GM21619 (cell line): ENCODE results near the gene SNRPA1.

ENCODE experiments used
- ATAC-seq: cut with Tn5 transposase; IDR thresholded peaks from one replicate; pipeline ENCODE4 v1.9.1; 2021; ENCODE audit not compliant: unreplicated experiment

SNRPA1 gene

GRCh38 chr15:101320501-101321052 lies 25.5 kb upstream of the SNRPA1 start:
- ATAC-seq: peak; percentile 86

GRCh38 chr15:101318839-101319238 lies 23.8 kb upstream of the SNRPA1 start:
- no peak for ATAC-seq

DNA sequence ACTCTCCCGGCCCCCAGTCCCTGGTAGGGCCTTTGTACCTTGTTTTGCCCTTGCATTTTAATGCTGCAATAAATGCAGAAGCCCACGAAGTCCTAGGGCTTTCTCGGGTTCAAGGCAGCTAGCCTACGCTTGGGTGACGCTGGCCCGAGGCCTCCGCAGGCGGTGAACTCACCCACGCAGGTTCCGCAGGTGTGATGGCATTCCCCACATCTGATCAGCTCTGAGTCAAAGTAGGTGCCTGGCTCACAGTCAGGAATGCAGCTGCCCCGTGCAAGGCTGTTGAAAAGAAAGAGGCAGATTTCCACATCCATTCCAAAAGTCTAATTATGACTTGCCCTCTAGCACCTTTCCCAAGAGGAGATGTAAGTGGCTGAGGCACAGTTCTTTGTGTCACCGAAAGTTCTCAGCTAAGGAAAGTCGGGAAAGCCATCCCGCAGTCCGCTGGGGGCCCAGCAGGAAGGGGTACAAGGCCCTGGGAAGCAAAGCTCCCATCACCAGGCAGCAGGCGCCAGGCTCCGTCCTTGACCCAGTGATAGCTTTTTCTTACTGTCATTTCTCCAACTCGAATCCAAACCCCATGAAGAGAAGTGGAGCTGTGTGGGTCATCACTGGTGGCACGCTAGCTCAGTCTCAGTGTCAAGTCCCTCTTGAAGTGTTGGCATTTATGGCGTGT lies 23.2 kb upstream of the SNRPA1 start:
- ATAC-seq: no peak

DNA sequence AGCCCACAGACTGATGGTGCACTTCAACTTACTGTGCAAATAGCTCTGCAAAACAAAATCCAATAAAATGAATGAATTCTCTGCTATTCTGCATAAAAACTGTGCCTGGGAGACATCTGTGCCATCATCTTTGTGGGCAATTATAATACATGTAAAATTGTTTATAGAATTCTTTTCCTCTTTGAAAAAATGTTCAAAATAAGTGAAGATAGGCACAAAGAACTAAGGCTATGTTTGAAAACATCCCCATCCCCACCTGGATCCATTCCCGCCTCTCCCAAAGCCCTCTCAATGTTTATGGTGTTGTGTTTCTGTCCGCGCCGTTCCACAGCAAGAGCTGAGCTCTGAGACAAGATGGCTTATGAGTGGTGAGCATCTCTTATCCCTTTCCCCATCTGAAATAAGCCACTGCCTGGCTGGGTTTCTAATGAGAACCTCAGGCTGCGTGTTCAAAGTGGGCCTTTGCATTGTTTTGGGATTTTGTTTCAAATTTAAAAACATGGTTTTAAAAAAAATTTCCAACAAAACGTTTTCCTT lies 22.4 kb upstream of the SNRPA1 start:
- no peak for ATAC-seq

- no peak for ATAC-seq
Measured at GRCh38 chr15:101316529-101316928, 21.5 kb upstream of the SNRPA1 start.

GRCh38 chr15:101315736-101316135 lies 20.7 kb upstream of the SNRPA1 start:
- no peak for ATAC-seq

DNA sequence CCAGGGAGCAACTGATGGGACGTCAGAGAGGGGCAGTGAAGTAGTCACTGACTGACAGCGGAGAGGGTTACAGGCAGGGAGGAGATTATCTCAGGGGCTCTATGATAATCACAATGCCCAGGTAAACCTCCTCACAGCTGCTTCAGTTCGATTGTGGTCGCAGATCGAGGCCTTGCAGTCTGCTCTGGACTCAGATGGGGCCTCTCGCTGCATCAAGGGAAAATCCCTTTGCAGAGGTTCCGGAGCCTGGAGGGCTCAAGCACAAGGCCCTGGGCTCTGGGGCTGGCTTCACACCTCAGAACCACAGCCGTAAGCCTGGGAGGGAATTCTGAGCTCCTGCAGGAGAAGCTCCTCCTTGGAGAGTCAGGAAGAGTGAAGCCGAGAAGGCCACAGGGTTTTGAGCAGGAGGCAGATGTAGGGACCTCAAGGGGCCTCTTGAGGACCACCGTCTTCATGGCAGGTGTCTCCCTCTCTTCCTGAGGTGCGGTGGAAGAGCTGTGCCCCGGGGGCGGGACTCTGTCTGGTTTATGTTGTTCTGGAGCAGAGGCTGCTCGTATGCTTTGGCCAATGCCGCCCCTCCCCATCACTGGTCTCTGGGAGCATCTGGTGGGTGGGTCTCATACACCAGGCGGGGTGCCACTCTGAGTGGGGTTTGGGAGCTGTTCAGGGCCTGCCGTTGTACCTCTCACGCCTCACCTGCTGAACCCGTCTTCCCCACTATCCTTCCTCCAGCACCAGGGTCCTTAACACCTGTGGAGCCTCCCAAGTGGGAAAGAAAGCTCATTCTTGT lies 19.5 kb upstream of the SNRPA1 start:
- no peak for ATAC-seq

DNA sequence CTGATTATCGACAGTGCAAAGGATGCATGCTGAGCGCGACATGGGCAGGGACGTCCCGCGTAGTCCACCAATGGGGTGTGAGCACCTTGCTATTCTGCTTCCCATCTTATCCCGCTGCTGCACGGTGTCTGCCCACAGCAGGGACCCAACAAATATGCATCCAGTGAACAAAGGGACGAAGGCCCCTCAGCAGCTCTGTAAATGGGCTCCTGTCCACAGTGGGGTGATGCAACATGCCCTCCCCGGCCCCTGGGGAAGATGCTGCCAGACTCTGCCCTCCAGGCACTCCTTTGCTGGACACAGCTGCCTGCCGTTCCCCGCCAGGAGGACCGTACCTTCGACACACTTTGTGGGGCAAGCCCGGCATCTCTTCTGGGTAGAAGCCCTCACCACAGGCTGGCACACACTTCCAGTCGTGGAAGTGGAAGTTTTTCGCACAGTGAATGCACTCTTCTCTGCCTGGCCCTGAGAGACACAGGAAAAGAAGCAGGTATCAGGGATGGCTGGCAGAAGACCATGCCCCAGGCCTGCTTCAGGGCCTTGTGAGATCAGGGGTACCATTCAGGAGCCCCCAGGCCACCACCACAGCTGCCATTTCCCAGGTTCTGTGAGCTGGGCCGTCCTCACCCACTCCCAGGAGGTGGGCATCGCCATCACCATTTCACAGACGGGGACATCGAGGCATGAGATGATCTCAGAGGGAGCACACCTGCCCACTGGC lies 18.2 kb upstream of the SNRPA1 start:
- ATAC-seq: no peak

GRCh38 chr15:101310508-101310907 lies 15.5 kb upstream of the SNRPA1 start:
- ATAC-seq: no peak

- ATAC-seq: no peak
Measured at GRCh38 chr15:101310161-101310480, 15.1 kb upstream of the SNRPA1 start.

GRCh38 chr15:101309436-101310160 lies 14.6 kb upstream of the SNRPA1 start:
- no peak for ATAC-seq

- no peak for ATAC-seq
Measured at GRCh38 chr15:101308604-101309435, 13.8 kb upstream of the SNRPA1 start.

DNA sequence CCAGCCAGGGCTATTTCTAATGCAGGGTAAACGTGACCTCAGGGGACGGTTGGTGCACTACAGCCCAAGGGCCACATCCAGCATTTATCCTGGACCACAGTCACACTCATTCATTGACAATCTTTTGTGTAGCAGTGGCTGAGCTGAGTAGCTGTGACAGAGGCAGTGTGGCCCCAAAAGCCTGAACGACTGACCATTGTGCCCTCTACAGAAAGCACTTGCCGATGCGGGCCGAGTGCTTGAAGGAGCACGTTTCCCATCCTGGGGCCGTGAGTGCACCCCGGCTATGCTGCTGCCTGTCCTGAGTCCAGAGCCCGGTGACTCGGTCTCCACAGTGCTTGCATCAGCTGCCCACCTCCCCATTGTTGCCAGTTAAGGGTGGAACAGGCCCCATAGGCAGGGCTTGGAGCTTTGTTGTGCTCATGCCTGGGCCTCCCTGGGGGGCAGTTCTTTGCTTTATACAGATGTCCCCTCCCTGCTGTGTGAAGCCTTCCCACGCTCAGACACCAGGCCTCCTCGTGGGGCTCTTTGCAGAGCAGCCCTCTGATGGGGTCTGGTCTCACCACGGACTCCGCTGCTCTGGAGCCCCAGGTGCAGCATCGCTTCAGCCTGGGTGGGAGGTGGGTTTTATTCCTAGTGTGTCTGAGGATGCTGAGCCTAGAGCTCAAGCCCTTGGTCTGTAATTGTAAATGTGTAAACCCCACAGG lies 13.0 kb upstream of the SNRPA1 start:
- ATAC-seq: no peak

- no peak for ATAC-seq
Measured at GRCh38 chr15:101307048-101307896, 12.2 kb upstream of the SNRPA1 start.

GRCh38 chr15:101306341-101307047 lies 11.4 kb upstream of the SNRPA1 start:
- no peak for ATAC-seq

DNA sequence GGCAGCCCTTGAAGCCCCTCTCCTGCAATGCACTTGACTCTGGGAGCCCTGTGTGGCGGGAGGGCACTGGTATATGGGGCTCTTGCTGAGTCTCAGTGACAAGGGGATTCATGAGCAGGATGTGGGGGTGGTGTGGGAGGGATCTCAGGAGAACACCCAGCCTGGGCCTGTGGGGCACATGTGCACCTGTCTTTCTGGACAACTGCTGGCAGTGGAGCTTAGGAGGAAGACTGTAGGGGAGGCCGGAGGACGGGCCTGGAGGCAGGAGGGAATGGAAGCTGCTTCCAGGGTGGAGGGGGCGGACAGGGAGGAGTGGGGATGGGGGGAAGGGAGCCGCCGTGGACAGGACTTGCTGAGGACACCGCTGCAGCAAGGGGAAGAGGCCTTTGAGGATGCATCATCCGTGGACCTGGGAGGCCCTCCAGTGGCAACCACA lies 10.8 kb upstream of the SNRPA1 start:
- ATAC-seq: no peak

DNA sequence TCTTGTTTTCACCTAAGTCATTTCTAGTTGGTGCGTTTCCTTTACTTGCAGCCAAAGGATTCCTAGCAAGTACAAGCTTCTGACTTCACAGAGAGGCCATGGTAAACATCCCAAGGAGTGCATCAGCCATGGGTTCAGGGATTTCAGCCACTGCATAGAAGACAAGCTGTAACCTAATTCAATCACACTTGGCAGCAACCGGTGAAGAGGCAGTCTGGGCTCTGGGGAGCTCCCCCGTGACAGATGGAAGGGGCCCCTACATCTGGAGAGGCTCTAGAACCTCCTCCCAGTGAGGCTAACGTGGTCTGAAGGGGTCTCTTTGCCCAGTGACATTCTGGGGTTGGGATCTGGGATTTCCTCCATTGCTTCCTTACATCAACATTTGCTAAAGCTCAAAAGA lies 8.4 kb upstream of the SNRPA1 start:
- ATAC-seq: no peak
